ENCODE results near the gene DDC.

GRCh38 chr7:50587737-50588136, 22.5 kb upstream of the DDC start:
- TF ChIP-seq CTCF (IDR thresholded peaks at IDR 0.05; ENCODE audit: low read depth, low read length, missing input control) (no peak), TAF1 (conservative IDR thresholded peaks at IDR 0.05) (no peak), RAD21 (IDR thresholded peaks at IDR 0.05) (no peak), FOXA1 (IDR thresholded peaks at IDR 0.05) (no peak), GABPA (IDR thresholded peaks at IDR 0.05 in 1 of 2, conservative IDR thresholded peaks at IDR 0.05 in 1 of 2) (no peak), RXRA (IDR thresholded peaks at IDR 0.05) (no peak), SP1 (IDR thresholded peaks at IDR 0.05) (no peak), JUND (IDR thresholded peaks at IDR 0.05) (no peak), HNF4G (IDR thresholded peaks at IDR 0.05) (no peak), HNF4A (conservative IDR thresholded peaks at IDR 0.05) (no peak), EGR1 (IDR thresholded peaks at IDR 0.05; ENCODE audit: low read depth in 2 of 2) (no peak)
- TF ChIP-seq, protein P1, sequence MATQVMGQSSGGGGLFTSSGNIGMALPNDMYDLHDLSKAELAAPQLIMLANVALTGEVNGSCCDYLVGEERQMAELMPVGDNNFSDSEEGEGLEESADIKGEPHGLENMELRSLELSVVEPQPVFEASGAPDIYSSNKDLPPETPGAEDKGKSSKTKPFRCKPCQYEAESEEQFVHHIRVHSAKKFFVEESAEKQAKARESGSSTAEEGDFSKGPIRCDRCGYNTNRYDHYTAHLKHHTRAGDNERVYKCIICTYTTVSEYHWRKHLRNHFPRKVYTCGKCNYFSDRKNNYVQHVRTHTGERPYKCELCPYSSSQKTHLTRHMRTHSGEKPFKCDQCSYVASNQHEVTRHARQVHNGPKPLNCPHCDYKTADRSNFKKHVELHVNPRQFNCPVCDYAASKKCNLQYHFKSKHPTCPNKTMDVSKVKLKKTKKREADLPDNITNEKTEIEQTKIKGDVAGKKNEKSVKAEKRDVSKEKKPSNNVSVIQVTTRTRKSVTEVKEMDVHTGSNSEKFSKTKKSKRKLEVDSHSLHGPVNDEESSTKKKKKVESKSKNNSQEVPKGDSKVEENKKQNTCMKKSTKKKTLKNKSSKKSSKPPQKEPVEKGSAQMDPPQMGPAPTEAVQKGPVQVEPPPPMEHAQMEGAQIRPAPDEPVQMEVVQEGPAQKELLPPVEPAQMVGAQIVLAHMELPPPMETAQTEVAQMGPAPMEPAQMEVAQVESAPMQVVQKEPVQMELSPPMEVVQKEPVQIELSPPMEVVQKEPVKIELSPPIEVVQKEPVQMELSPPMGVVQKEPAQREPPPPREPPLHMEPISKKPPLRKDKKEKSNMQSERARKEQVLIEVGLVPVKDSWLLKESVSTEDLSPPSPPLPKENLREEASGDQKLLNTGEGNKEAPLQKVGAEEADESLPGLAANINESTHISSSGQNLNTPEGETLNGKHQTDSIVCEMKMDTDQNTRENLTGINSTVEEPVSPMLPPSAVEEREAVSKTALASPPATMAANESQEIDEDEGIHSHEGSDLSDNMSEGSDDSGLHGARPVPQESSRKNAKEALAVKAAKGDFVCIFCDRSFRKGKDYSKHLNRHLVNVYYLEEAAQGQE (IDR thresholded peaks at IDR 0.05) = no peak
- TF ChIP-seq, protein P2, sequence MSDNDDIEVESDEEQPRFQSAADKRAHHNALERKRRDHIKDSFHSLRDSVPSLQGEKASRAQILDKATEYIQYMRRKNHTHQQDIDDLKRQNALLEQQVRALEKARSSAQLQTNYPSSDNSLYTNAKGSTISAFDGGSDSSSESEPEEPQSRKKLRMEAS (IDR thresholded peaks at IDR 0.05) = no peak
- TF ChIP-seq, protein P3, sequence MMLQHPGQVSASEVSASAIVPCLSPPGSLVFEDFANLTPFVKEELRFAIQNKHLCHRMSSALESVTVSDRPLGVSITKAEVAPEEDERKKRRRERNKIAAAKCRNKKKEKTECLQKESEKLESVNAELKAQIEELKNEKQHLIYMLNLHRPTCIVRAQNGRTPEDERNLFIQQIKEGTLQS (IDR thresholded peaks at IDR 0.05) = no peak
